CD14-positive monocyte (primary cell): ENCODE results near the gene TEX261. TPM values are rescaled to one million over a fixed set of nuclear protein-coding genes. Genes with fewer than 3 reads are reported as not detected.

Experiments used
- DNase-seq, 3 donors: peaks; one replicate each; pipeline ENCODE4 v3.0.0-alpha.2; 2011 to 2022
- H2AFZ ChIP-seq: 2 replicates; pipeline ENCODE4 v1.6.0; 2012; ENCODE audit warnings: mild to moderate bottlenecking, low read depth, low read length, inconsistent platforms; ENCODE audit not compliant: insufficient read depth, poor library complexity, severe bottlenecking
- H3K27ac ChIP-seq, 2 donors: 1 replicate in 1 of 2; 2 replicates in 1 of 2; pipeline ENCODE4 v1.5.1; 2012 to 2013; ENCODE audit warnings: low read length in 2 of 2, control low read depth in 1 of 2, inconsistent platforms in 1 of 2, low read depth in 1 of 2, mild to moderate bottlenecking in 1 of 2
- H3K27me3 ChIP-seq, 2 donors: one replicate each; pipeline versions ENCODE4 v1.6.0 to v1.6.1; 2011 to 2013; ENCODE audit warnings: low read length in 2 of 2; ENCODE audit not compliant: control insufficient read depth in 2 of 2, insufficient read depth in 2 of 2
- H3K36me3 ChIP-seq, 2 donors: replicated peaks in 1 of 2; 1 replicate in 1 of 2; 2 replicates in 1 of 2; pipeline versions ENCODE4 v1.5.1 to v1.6.1; 2012 to 2013; ENCODE audit warnings: low read length in 2 of 2, control low read depth in 1 of 2, inconsistent platforms in 1 of 2, mild to moderate bottlenecking in 1 of 2; ENCODE audit not compliant: insufficient read depth in 2 of 2, control insufficient read depth in 1 of 2
- H3K4me1 ChIP-seq, 2 donors: 1 replicate in 1 of 2; 2 replicates in 1 of 2; pipeline versions ENCODE4 v1.5.1 to v1.6.1; 2012 to 2013; ENCODE audit warnings: low read length in 2 of 2, control low read depth in 1 of 2, inconsistent platforms in 1 of 2, mild to moderate bottlenecking in 1 of 2, moderate library complexity in 1 of 2; ENCODE audit not compliant: insufficient read depth in 2 of 2, control insufficient read depth in 1 of 2
- H3K4me2 ChIP-seq: replicated peaks from 2 replicates; pipeline ENCODE3; 2012; ENCODE audit warnings: low read length, moderate library complexity, mild to moderate bottlenecking; ENCODE audit not compliant: poor library complexity, severe bottlenecking; ENCODE audit errors: extremely low read depth
- H3K4me3 ChIP-seq, 3 experiments: fragments of 200-600 bp in 1 of 3; sonication (generic) in 1 of 3; replicated peaks in 1 of 3; 1 replicate in 2 of 3; 2 replicates in 1 of 3; pipeline ENCODE4 v1.5.1; 2011 to 2013; ENCODE audit warnings: low read length in 3 of 3, mild to moderate bottlenecking in 3 of 3, control low read depth in 2 of 3, low read depth in 2 of 3, inconsistent platforms in 1 of 3, moderate library complexity in 1 of 3
- H3K79me2 ChIP-seq: 2 replicates; pipeline ENCODE4 v1.6.0; 2012; ENCODE audit warnings: mild to moderate bottlenecking, control low read depth, inconsistent platforms, low read length, moderate library complexity; ENCODE audit not compliant: insufficient read depth
- H3K9ac ChIP-seq: 2 replicates; pipeline ENCODE4 v1.6.0; 2017; ENCODE audit warnings: low read length, mild to moderate bottlenecking; ENCODE audit not compliant: insufficient read depth, poor library complexity, severe bottlenecking
- H3K9me3 ChIP-seq, 2 donors: replicated peaks in 1 of 2; 1 replicate in 1 of 2; 2 replicates in 1 of 2; pipeline versions ENCODE4 v1.5.1 to v1.6.1; 2012 to 2013; ENCODE audit warnings: low read length in 2 of 2, control low read depth in 1 of 2; ENCODE audit not compliant: control insufficient read depth in 1 of 2, insufficient read depth in 1 of 2
- H4K20me1 ChIP-seq: 2 replicates; pipeline ENCODE4 v1.6.0; 2012; ENCODE audit warnings: mild to moderate bottlenecking, low read length, control low read depth, moderate library complexity; ENCODE audit not compliant: insufficient read depth
- H3K27ac Mint-ChIP-seq, 7 donors: one replicate each; pipeline ENCODE4 v1.8.0; 2020; ENCODE audit warnings: mild to moderate bottlenecking in 7 of 7, mixed read lengths in 7 of 7, moderate library complexity in 6 of 7, inconsistent platforms in 2 of 7
- H3K27me3 Mint-ChIP-seq, 3 donors: one replicate each; pipeline ENCODE4 v1.8.0; 2021 to 2022; ENCODE audit warnings: low read depth in 3 of 3, mild to moderate bottlenecking in 3 of 3, mixed read lengths in 3 of 3, moderate library complexity in 3 of 3, inconsistent platforms in 1 of 3
- H3K36me3 Mint-ChIP-seq, 2 donors: one replicate each; pipeline ENCODE4 v1.8.0; 2020; ENCODE audit warnings: mixed read lengths in 2 of 2, inconsistent platforms in 1 of 2, mild to moderate bottlenecking in 1 of 2
- H3K4me1 Mint-ChIP-seq: one replicate; pipeline ENCODE4 v1.8.0; 2020; ENCODE audit warnings: mild to moderate bottlenecking, mixed read lengths
- H3K4me3 Mint-ChIP-seq, 2 donors: one replicate each; pipeline ENCODE4 v1.8.0; 2020; ENCODE audit warnings: mild to moderate bottlenecking in 2 of 2, mixed read lengths in 2 of 2, moderate library complexity in 1 of 2
- H3K9me3 Mint-ChIP-seq, 7 donors: one replicate each; pipeline ENCODE4 v1.8.0; 2020 to 2022; ENCODE audit warnings: mixed read lengths in 7 of 7, mild to moderate bottlenecking in 6 of 7, moderate library complexity in 6 of 7, inconsistent platforms in 2 of 7
- CTCF ChIP-seq: fragments of 200-600 bp; IDR thresholded peaks from one replicate; pipeline ENCODE4 v1.8.0; 2022; ENCODE audit warnings: antibody characterized with exemption, mild to moderate bottlenecking
- WGBS: methylation state at CpG from one replicate; pipeline ENCODE4 v1.1.5; 2013; ENCODE audit warnings: missing lambda C conversion rate; ENCODE audit not compliant: insufficient coverage; 5-methylcytosine and 5-hydroxymethylcytosine counted together
- intact Hi-C, 2 donors: fragments of 100-400 bp; cut with micrococcal nuclease; formaldehyde crosslinking; loops; one replicate each; pipeline versions ENCODE4 v1.15.0 to v1.15.1; 2023
- polyA plus RNA-seq, 3 donors: library from polyadenylated mRNA; depleted of rRNA in 1 of 3; unstranded in 2 of 3; stranded (reverse) in 1 of 3; fragments of 300-500 nt in 2 of 3; fragments of >200 nt in 1 of 3; fragmentation: Illumina TruSeq in 2 of 3; gene quantifications; 1 replicate in 2 of 3; 2 replicates in 1 of 3; pipeline ENCODE4 v1.2.3, GENCODE V29; 2012 to 2021

TEX261 gene
- polyA plus RNA-seq, 3 donors, result 20.1 to 32.2 (median 30.6) TPM

DNA sequence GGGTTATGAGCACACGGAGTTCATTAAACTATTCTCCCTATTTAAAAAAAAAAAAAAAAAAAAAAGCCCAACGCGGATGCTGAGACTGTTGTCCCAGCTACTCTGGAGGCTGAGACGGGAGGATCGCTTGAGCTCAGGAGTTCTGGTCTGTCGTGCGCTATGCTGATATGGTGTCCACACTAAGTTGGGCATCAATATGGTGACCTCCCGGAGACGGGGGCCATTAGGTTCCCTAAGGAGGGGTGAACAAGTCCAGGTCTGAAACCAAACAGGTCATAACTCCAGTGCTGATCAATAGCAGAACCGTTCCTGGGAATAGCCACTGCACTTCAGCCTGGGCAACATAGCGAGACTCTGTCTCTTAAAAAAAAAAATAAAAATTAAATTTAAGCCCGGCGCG, 29.2 kb downstream of the TEX261 start:
- peaks cover 4 to 30% of the 10 kb centered on the region in 2 donors for H3K27me3 ChIP-seq
- H3K4me3 Mint-ChIP-seq, result peak overlapping the region; percentile 80 to 91
- H3K79me2 ChIP-seq, result no peaks in the 10 kb centered on the region
- 62% methylated on average over 10 of the region's 14 CpGs for WGBS
- peak in 1 of 3 donors; percentile 2 for DNase-seq
- no peaks in the 10 kb centered on the region for H3K36me3 ChIP-seq
- H3K27ac Mint-ChIP-seq, result no peak overlapping the region
- H3K4me3 ChIP-seq, result peak overlapping the region in 2 of 3 experiments; percentile 33 to 76
- intact Hi-C loops, result loop anchor here in 1 of 2 donors (1.0 kb wide), 1 partner anchor 35 kb away; no protein-coding TSS in a partner anchor
- peaks cover 29 to 64% (median 59%) of the 10 kb centered on the region in 3 donors for H3K27me3 Mint-ChIP-seq
- no peaks in the 10 kb centered on the region for H4K20me1 ChIP-seq
- peaks cover 0 to 2% of the 10 kb centered on the region in 2 donors for H3K36me3 Mint-ChIP-seq
- peak overlapping the region; percentile 93 for H3K4me2 ChIP-seq
- H3K9me3 Mint-ChIP-seq, result peaks cover 0 to 4% (median 1%) of the 10 kb centered on the region in 7 donors
- no peak overlapping the region for H3K27ac ChIP-seq
- no peak overlapping the region for H2AFZ ChIP-seq
- H3K9ac ChIP-seq, result peak overlapping the region; percentile 27
- no peak for TF ChIP-seq CTCF
- H3K9me3 ChIP-seq, result no peaks in the 10 kb centered on the region
- peaks cover 7% of the 10 kb centered on the region for H3K4me1 Mint-ChIP-seq
- peaks cover 9 to 10% of the 10 kb centered on the region in 2 donors for H3K4me1 ChIP-seq

GRCh38 chr2:70964596-70965386, 29.9 kb downstream of the TEX261 start:
- peak overlapping the region; percentile 93 for H3K4me2 ChIP-seq
- H3K27ac ChIP-seq, result no peak overlapping the region
- peaks cover 9 to 10% of the 10 kb centered on the region in 2 donors for H3K4me1 ChIP-seq
- WGBS, result 6% methylated on average over 55 of the region's 59 CpGs
- Mint-ChIP-seq H3K27ac (peak overlapping the region in 1 of 7 donors; percentile 41), H3K27me3 (peaks cover 29 to 59% (median 55%) of the 10 kb centered on the region in 3 donors), H3K36me3 (peaks cover 0 to 2% of the 10 kb centered on the region in 2 donors), H3K4me1 (peaks cover 7% of the 10 kb centered on the region), H3K4me3 (peak overlapping the region; percentile 80 to 91), H3K9me3 (peaks cover 0 to 4% (median 1%) of the 10 kb centered on the region in 7 donors)
- intact Hi-C loops, result loop anchor here in 1 of 2 donors (1.0 kb wide), 1 partner anchor 36 kb away; no protein-coding TSS in a partner anchor
- peak overlapping the region; percentile 27 for H3K9ac ChIP-seq
- TF ChIP-seq CTCF, result peak; percentile 92
- H3K9me3 ChIP-seq, result no peaks in the 10 kb centered on the region
- H4K20me1 ChIP-seq, result no peaks in the 10 kb centered on the region
- peaks cover 4 to 30% of the 10 kb centered on the region in 2 donors for H3K27me3 ChIP-seq
- DNase-seq, result peak; percentile 65 to 77 (median 77)
- H3K4me3 ChIP-seq, result peak overlapping the region; percentile 27 to 76 (median 33)
- peak overlapping the region; percentile 89 for H2AFZ ChIP-seq
- H3K36me3 ChIP-seq, result no peaks in the 10 kb centered on the region
- no peaks in the 10 kb centered on the region for H3K79me2 ChIP-seq
